Type B pancreatic cell (in vitro differentiated cells): ENCODE measurements around the gene PRKAA1. TPM values are rescaled to one million over a fixed set of nuclear protein-coding genes. Genes with fewer than 3 reads are reported as not detected.

Experiments used
- DNase-seq: peaks from one replicate; pipeline ENCODE4 v3.0.0; 2021; ENCODE audit warnings: mixed read lengths; ENCODE audit not compliant: unreplicated experiment; ENCODE audit errors: extremely low spot score
- H3K27ac Mint-ChIP-seq: 2 replicates; pipeline ENCODE4 v1.8.0; 2021; ENCODE audit warnings: mild to moderate bottlenecking, mixed read lengths
- H3K27me3 Mint-ChIP-seq: 2 replicates; pipeline ENCODE4 v1.8.0; 2021; ENCODE audit warnings: mixed read lengths
- H3K36me3 Mint-ChIP-seq: 2 replicates; pipeline ENCODE4 v1.8.0; 2021; ENCODE audit warnings: mixed read lengths
- H3K4me1 Mint-ChIP-seq: one replicate; pipeline ENCODE4 v1.8.0; 2021; ENCODE audit warnings: mixed read lengths; ENCODE audit not compliant: unreplicated experiment
- H3K4me3 Mint-ChIP-seq: 2 replicates; pipeline ENCODE4 v1.8.0; 2021; ENCODE audit warnings: mild to moderate bottlenecking, mixed read lengths
- H3K9me3 Mint-ChIP-seq: 2 replicates; pipeline ENCODE4 v1.8.0; 2021; ENCODE audit warnings: mixed read lengths
- total RNA-seq: library from RNA; stranded (reverse); gene quantifications from 2 replicates; pipeline ENCODE4 v1.2.1, GENCODE V29; 2021; ENCODE audit warnings: low replicate concordance
- TF ChIP-seq, protein P1 (sequence below): fragments of 200-600 bp; sonication (generic); conservative IDR thresholded peaks from 2 replicates; pipeline ENCODE4 v1.5.0; 2021; ENCODE audit warnings: antibody characterized with exemption, mild to moderate bottlenecking

The PRKAA1 gene
- total RNA-seq, 1 donor from 2014 or later, result 58.6 TPM

DNA sequence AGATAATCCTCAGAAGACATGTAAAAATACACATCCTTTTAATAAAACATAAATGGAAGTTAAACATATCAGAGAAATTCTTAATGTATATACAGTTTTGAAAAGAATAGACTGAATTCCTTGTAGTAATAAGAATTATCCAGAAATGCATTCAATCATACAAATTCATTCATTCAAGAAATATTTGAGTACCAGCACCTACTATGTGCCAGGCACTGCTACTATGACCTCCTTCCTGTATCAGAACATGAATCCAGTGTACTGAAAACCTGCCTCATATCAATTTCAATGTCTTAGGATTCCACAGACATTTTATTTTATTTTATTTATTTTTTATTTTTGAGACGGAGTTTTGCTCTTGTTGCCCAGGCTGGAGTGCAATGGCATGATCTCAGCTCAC, 13.3 kb downstream of the PRKAA1 start:
- Mint-ChIP-seq H3K27ac (no peak overlapping the region), H3K27me3 (no peaks in the 10 kb centered on the region), H3K9me3 (no peaks in the 10 kb centered on the region), H3K4me3 (no peak overlapping the region), H3K36me3 (peaks cover 19% of the 10 kb centered on the region), H3K4me1 (peaks cover 9% of the 10 kb centered on the region)
- no peak for DNase-seq
- TF ChIP-seq, protein P1, sequence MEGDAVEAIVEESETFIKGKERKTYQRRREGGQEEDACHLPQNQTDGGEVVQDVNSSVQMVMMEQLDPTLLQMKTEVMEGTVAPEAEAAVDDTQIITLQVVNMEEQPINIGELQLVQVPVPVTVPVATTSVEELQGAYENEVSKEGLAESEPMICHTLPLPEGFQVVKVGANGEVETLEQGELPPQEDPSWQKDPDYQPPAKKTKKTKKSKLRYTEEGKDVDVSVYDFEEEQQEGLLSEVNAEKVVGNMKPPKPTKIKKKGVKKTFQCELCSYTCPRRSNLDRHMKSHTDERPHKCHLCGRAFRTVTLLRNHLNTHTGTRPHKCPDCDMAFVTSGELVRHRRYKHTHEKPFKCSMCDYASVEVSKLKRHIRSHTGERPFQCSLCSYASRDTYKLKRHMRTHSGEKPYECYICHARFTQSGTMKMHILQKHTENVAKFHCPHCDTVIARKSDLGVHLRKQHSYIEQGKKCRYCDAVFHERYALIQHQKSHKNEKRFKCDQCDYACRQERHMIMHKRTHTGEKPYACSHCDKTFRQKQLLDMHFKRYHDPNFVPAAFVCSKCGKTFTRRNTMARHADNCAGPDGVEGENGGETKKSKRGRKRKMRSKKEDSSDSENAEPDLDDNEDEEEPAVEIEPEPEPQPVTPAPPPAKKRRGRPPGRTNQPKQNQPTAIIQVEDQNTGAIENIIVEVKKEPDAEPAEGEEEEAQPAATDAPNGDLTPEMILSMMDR, result no peak

DNA sequence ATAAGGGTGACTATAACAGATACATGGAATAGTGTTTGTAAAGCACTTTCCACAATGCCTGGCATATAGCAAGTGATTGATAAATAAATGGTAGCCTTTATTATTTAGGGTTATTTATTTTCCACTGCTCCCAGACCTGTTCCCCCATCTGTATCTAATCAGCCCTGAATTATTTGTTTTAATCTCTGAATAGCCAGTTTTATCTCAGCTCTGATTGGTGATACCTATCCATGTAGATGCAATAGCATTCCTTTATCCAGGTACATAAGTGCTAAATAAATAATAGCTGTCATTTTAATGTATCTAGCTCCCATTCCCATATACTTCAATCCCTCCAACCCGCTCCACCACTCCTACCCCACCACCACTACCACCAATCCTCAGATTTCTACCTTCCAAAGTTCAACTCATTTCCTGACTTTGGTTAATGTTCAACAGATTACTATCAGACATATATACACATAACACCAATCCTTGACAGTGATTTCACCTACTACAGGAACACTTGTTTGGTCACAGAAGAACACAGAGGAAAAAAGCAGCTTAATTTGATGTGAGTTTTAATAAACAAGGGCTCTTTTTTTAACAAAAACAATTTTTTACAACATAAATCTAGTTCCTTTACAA, 14.0 kb downstream of the PRKAA1 start:
- Mint-ChIP-seq H3K4me1 (peaks cover 9% of the 10 kb centered on the region), H3K9me3 (no peaks in the 10 kb centered on the region), H3K27me3 (no peaks in the 10 kb centered on the region), H3K4me3 (peak overlapping the region; percentile 61), H3K27ac (no peak overlapping the region), H3K36me3 (peaks cover 19% of the 10 kb centered on the region)
- TF ChIP-seq, protein P1, result no peak
- DNase-seq, result no peak

DNA sequence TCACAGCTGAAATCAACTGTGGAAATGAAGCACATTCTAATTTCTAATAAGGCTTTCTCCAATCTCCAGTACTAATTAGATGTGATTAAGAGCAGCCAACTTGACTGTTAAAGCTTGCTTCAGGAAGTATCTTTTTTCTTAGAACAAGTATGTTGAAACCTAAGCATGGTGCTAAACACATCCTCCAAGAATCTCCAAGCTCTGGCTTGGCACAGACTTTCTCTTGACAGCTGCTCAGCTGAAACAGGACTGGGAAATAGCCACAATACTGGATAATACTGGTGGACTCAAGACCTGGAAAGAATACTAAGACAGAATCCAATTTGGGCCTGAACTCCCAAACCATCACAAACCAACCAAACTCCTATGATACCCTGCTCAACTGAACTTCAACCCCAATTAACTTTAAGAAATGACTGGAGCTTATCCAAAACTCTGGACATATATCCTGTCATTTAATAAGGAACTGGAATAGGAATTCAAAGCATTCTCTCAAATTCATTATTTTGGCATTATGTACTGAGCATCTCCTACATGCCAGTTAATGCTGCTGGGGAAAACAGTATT, 16.2 kb downstream of the PRKAA1 start:
- TF ChIP-seq, protein P1, result no peak
- no peak for DNase-seq
- H3K27ac Mint-ChIP-seq, result no peak overlapping the region
- peaks cover 8% of the 10 kb centered on the region for H3K36me3 Mint-ChIP-seq
- H3K4me1 Mint-ChIP-seq, result peaks cover 9% of the 10 kb centered on the region
- no peaks in the 10 kb centered on the region for H3K9me3 Mint-ChIP-seq
- H3K4me3 Mint-ChIP-seq, result no peak overlapping the region
- no peaks in the 10 kb centered on the region for H3K27me3 Mint-ChIP-seq

DNA sequence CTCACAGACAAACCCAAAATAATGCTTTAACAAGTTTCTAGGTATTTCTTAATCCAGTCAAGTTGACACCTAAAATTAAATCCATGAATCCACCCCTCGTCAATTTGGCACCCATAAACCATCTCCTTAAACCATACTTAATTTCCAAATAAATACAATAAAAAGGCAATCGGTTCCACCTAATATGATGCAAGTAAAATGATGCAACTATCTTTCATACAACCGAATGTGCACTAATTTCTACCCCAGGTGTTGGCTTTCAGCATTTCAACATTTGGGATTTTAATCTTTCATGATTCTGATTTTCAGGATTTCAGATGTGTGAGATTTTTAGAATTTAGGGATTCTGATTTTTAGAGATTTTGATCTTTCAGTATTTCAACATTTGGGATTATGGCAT, 17.3 kb downstream of the PRKAA1 start:
- peaks cover 10% of the 10 kb centered on the region for H3K36me3 Mint-ChIP-seq
- TF ChIP-seq, protein P1, result no peak
- H3K4me1 Mint-ChIP-seq, result peaks cover 18% of the 10 kb centered on the region
- no peak overlapping the region for H3K27ac Mint-ChIP-seq
- no peaks in the 10 kb centered on the region for H3K27me3 Mint-ChIP-seq
- DNase-seq, result no peak
- no peak overlapping the region for H3K4me3 Mint-ChIP-seq
- H3K9me3 Mint-ChIP-seq, result no peaks in the 10 kb centered on the region

DNA sequence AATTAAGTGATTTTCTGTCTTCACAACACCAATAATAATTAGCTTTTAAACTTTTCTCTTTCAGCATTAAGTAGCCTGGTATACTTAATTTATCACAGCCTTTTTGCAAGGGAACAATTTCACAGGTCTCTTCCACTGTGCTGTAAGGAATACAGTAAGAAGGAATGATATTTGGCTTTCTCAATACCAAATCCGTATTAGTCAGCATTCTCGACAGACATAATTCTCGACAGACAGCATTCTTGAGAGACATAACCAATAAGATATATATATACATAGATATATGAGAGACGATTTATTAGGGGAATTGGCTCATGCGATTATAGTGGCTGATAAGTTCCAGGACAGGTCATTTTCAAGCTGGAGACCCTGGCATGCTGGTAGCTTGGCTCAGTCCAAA, 18.0 kb downstream of the PRKAA1 start:
- Mint-ChIP-seq H3K9me3 (no peaks in the 10 kb centered on the region), H3K36me3 (peaks cover 15% of the 10 kb centered on the region), H3K27me3 (no peaks in the 10 kb centered on the region), H3K27ac (no peak overlapping the region), H3K4me1 (peaks cover 23% of the 10 kb centered on the region), H3K4me3 (peak overlapping the region; percentile 47)
- DNase-seq, result no peak
- TF ChIP-seq, protein P1, result no peak
